Stimulated activated CD4-positive, alpha-beta T cell treated with anti-CD3 and anti-CD28 coated beads, Interleukin-1b, Interleukin-23, amount 100 ng/mL, for 4 hours (primary cell): Measurements from ENCODE around the gene KAZALD1.
"Not testable (repeated sequence)": the region's sequence is repeated elsewhere in the genome, so short reads cannot be mapped to it uniquely, and the experiment has no call there.

Source experiments
- DNase-seq, 2 donors: peaks; one replicate each; pipeline ENCODE4 v3.0.0-alpha.2; 2020; ENCODE audit warnings: low read depth in 2 of 2

The KAZALD1 gene

GRCh38 chr10:101030496-101031127 is 31.2 kb upstream of the KAZALD1 start:
- no peak for DNase-seq

- peak; percentile 96 to 99 for DNase-seq
Observed at GRCh38 chr10:101031128-101031795, 30.5 kb upstream of the KAZALD1 start, which contains the start of the genes PDZD7 and SFXN3. TSS of gene PDZD7 (minus strand) at chr10:101031129. CDS start at chr10:101030219, 910 bp downstream. TSS of gene SFXN3 (plus strand) at chr10:101031234. CDS start at chr10:101034695, 3,461 bp downstream.

- DNase-seq = peak; percentile 57 to 60
Observed at GRCh38 chr10:101031796-101032636, 29.8 kb upstream of the KAZALD1 start.

GRCh38 chr10:101032637-101033224 is 29.1 kb upstream of the KAZALD1 start:
- DNase-seq = peak in 1 of 2 donors; percentile 53

GRCh38 chr10:101033276-101033675 is 28.5 kb upstream of the KAZALD1 start:
- DNase-seq = no peak

- not testable (repeated sequence) for DNase-seq
Observed at GRCh38 chr10:101034404-101034803, 27.4 kb upstream of the KAZALD1 start.

- DNase-seq = no peak
Observed at GRCh38 chr10:101035314-101035713, 26.5 kb upstream of the KAZALD1 start.

- DNase-seq = no peak
Observed at GRCh38 chr10:101035916-101036702, 25.7 kb upstream of the KAZALD1 start.

- DNase-seq = no peak
Observed at GRCh38 chr10:101036726-101037125, 25.1 kb upstream of the KAZALD1 start.

- DNase-seq = no peak
Observed at GRCh38 chr10:101038484-101038883, 23.3 kb upstream of the KAZALD1 start.

GRCh38 chr10:101040061-101040460 is 21.7 kb upstream of the KAZALD1 start:
- DNase-seq = no peak

- DNase-seq = no peak
Observed at GRCh38 chr10:101040851-101041250, 20.9 kb upstream of the KAZALD1 start.

- peak; percentile 50 to 66 for DNase-seq
Observed at GRCh38 chr10:101041252-101041761, 20.5 kb upstream of the KAZALD1 start.

GRCh38 chr10:101042118-101042517 is 19.7 kb upstream of the KAZALD1 start:
- DNase-seq = no peak

GRCh38 chr10:101042667-101043362 is 19.0 kb upstream of the KAZALD1 start:
- DNase-seq = peak; percentile 70 to 83

GRCh38 chr10:101043363-101043707 is 18.5 kb upstream of the KAZALD1 start:
- DNase-seq = no peak

- no peak for DNase-seq
Observed at GRCh38 chr10:101044117-101044516, 17.7 kb upstream of the KAZALD1 start.

GRCh38 chr10:101046332-101047238 is 15.2 kb upstream of the KAZALD1 start:
- DNase-seq = no peak

- DNase-seq = no peak
Observed at GRCh38 chr10:101047268-101047667, 14.5 kb upstream of the KAZALD1 start.
